ENCODE measurements around the gene RC3H2.
A peak's percentile ranks its signal among the peaks of the same experiment; 100 is the strongest.

Gene RC3H2, protein sequence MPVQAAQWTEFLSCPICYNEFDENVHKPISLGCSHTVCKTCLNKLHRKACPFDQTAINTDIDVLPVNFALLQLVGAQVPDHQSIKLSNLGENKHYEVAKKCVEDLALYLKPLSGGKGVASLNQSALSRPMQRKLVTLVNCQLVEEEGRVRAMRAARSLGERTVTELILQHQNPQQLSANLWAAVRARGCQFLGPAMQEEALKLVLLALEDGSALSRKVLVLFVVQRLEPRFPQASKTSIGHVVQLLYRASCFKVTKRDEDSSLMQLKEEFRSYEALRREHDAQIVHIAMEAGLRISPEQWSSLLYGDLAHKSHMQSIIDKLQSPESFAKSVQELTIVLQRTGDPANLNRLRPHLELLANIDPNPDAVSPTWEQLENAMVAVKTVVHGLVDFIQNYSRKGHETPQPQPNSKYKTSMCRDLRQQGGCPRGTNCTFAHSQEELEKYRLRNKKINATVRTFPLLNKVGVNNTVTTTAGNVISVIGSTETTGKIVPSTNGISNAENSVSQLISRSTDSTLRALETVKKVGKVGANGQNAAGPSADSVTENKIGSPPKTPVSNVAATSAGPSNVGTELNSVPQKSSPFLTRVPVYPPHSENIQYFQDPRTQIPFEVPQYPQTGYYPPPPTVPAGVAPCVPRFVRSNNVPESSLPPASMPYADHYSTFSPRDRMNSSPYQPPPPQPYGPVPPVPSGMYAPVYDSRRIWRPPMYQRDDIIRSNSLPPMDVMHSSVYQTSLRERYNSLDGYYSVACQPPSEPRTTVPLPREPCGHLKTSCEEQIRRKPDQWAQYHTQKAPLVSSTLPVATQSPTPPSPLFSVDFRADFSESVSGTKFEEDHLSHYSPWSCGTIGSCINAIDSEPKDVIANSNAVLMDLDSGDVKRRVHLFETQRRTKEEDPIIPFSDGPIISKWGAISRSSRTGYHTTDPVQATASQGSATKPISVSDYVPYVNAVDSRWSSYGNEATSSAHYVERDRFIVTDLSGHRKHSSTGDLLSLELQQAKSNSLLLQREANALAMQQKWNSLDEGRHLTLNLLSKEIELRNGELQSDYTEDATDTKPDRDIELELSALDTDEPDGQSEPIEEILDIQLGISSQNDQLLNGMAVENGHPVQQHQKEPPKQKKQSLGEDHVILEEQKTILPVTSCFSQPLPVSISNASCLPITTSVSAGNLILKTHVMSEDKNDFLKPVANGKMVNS

DNA sequence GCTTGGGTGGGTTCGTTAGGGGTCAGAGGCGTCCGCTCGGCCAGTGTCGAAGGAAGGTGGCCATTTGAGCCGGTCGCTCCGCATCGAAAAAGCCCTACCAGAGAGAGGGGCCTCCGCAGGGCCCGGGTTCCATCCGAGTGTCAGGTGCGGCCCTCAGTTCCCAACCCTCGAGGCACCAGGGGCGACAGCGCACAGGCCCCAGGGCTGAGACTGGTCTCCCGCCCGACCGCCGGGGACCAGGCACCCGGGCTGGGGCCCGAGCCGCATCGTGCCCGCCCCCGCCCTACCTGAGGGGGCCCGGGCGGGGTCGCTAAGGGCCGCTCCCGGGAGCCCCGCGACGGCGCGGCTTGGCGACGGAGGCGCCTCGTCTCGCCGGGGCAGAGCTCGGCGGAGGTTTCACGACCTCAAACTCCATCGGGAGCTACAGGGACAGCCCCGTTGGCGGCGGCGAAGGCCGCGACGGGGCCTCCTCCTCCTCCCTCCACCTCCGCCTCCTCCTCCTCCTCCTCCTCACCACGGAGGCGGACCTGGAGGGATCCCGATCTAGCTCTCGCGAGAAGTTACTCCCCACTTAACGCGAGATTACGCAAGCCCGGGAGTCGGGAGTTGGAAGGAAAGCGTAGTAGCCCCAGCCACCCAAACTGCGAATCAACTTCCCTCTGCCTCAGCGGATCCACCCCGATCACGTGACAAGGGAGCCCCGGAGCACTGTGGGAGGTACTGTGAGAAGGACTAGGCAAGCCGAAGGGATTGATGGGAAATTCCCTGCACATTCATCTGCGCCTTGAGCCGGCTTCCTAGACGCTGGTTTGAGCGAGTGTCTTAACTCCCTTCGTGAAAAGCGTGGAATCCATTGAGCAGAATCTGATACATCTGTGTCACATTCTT, at the start of gene RC3H2:
RC3H2 (minus strand) TSS at position 537 of the 888 bp plus-strand sequence. CDS start 7,850 bp downstream, outside the sequence.
- peak; percentile 94 for DNase-seq

DNA sequence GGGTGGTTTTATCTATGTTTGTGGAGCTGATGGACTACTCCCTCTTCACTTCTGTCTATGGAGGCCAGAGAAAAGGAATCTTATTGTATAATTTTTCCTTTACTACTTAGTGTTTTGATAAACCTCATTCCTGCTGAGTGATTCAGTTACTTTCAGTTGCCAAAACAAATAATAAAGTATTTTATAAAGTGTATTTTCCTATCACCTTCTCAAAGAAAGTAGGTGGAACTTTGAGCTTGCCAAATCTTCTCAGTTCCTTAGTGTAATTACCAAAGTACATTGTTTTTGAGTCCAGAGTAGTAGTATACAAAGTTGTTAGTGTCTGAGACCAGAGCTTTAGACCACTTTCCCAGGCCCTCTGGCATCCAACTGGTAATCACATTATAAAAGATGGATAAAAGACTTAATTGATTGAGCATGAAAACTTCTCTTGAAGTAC, 49.1 kb upstream of the RC3H2 start:
- DNase-seq, result no peak

DNA sequence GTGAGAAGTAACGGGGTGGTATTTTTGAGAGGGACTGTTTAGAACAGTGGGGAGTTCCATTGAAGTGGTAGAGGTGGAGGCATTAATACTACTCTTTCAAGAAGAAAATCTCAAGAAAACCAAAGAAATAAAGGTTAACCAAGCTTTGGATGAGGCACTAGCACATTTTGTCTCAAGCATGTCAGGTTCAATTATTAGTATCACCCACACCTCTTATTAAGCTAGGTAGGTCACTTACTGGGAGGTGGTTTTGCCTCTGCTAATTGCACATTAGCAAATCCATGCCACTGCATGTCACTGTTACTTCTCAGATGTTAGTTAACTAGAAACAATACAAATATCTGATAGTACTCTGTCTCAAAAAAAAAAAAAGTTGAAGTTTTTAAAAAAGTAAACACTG, 45.9 kb upstream of the RC3H2 start:
- DNase-seq, result no peak

DNA sequence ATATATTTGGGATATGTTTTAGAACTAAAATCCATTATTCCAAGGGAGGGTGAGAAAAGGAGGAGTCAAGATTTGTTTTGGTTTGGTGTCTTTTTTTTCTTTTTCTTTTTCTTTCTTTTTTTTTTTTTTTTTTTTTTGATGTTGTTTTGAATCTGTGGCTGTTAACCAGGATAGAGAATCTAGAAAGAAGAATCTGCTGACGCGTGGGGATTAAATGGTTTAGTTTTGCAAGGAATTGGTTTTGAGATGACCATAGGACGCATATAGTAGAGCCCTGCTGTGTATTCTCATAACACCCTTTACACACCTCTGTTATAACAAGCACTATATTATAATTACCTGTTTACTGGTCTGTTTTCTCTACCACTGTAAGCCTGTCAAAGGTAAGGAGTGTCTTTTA, 45.1 kb upstream of the RC3H2 start:
- no peak for DNase-seq

DNA sequence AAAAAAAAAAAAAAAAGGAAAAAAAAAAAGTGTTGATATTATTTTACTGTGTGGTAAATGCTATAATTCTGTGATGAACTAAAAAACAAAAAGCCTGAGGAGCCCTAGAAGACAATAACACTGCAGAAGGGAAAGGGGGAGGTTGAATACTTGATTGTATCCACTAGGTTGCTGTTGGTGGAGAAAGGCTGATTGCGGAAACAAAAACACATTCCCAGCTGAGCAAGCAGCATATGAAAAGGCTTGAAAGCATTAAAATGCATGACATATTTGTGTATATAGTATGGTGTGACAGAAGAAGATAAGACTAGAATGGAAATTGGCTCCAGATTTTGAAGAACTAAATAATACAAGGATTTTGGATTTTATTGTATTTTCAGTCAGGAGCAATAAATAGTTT, 44.5 kb upstream of the RC3H2 start:
- no peak for DNase-seq

DNA sequence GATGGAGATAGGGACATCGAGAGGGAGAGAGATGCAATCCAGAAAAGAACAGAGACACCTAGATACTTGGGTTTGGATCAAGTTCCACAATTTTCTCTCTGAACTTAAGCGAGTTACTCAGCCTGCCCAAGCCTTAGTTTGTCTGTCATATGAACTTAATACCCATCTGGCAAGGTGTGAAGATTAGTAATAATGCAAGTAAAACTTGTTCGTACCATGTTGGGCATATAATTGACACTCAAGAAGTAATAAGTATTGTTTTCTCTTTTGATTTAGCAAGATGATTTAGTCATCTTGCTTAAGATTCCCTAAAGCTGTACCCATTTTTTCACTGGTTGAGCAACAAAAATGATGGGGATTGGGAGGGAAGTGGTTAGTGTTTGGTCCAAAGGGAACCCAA, 43.2 kb upstream of the RC3H2 start:
- DNase-seq, result no peak

DNA sequence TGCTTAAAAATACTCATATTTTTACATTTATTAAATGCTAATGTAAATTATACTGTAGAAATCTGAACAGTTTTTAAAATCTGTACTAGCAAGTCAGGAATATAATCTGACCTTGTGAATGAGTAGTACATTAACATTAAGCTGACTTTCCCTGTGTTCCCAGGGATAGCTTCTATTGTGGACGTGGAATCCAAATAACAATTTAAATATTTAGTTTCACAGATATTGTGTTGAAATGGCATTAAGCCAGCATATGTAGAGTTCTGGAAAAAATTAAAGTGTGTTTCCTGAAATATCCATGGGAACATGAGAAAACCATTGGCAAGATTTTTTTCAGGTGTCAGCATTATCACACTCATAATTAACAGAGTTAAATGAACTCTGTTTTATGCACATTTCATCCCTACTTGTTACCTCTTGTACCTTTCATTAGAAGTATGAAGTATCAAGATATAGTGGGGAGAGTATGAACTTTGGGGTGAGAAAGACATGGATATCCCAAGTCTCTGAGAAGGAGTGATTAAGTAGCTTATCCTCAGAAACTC, 41.4 kb upstream of the RC3H2 start:
- DNase-seq, result no peak

DNA sequence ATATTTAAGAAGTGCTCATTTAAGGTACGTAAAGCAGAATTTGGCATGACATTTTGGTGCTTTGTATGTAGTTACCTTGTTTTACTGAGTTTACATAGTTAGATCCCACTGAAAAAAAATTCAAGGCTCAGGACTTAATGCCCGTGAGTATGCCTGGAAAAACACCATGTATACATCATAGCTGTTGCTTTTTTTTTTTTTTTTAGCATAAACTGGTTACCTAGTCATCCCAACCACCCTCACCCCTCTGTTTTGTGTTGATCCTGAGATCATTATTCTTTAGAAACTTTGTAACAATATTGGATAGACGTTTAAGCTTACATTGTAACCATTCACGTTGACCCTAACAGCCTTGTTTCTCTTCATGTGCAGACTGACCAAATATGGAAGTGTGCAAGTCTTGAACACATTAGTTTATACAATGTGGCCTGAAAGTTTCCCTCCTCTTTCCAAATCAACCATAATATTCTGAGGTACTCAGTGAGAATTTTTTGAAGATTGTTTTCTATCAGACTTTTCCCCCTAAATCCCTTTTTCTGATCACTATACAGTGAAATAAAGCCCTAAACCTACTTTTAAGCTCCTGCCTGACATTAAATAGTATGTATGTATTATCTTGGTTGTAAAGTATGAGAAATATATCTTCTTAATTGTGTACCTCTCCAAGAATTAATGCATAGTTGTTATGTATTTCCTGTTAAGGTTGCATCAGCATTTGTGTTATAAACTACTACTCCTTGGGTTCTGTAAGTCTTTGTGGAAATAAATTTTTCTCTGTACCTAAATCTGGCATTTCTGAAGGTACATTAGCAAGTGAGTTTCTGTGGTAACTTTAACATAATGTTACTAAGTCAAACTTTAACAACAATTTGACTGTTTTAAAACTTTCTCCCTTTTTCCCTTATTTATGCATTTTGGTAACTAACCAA, 40.1 kb upstream of the RC3H2 start:
- no peak for DNase-seq

DNA sequence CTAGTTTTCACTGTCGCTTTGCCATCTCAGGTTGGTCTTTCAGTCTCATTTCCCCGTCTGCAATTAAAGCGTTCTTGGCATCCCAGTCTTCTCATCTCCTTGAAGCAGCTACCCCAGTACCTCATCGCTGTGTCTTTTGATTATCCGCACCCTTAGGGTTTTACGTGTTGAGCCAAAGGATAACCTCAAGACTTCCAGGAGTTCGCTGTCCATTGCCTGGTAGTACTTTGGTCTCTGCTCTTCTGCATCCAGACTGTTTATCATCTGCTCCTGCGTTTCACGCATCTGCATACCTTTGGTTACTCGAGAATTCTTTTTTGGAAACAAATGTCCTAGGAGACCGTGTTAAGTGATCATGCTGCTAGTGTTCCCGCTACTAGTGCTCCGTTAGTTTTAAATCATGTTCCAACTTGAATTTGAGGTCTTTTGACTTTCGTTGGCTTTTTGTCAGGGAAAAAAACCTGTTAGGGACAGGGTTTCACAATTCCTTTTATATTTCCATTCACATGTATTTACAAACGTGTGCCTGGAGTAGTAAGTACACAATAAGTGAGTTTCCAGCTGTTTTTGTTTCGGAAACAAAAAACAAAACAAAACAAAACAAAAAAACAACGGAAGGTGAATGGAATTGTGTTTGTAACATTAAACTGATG, 36.5 kb upstream of the RC3H2 start:
- DNase-seq, result no peak

DNA sequence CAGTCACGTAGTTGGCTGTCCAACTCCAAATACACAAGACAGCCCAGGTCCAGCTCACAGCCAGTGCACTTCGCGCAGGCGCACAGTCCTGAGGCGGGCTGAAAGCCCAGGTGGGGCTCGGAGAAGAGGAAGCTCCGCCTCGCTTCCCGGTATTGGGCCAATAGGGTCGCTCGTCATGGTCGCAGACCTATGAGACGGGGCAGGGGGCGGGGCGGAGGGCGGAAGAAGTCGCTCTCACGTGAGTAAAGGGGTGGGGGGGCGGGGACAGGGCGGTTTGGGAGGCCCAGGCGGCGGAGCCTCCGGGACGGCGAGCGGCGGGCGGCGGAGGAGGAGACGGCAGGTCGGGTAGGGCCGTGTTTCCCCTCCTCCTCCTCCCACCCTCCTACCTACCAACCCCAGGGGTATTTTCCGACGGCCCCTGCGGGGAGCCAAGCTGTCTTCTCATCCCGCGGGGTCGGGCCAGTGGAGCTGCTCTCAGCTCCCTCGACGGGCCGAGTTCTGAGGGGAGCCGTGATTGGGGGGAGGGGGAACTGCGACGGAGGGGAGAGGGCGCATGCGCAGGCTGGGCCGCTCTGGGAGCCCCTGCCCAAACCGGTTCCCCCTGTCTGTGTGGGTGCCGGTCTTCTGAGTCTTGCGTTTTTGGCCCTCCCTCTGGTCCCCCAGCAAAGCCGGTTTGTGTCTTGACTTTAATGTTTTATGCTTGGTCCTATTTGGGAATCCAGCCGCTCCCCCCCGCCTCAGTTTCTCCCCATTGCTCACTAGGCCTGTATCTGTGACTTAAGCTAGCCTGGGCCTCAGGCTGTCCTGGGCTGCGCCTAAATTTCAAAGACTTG, 35.8 kb upstream of the RC3H2 start, which contains the start of gene RABGAP1:
RABGAP1 (plus strand) TSS at position 272 of the 833 bp plus-strand sequence. CDS start 16,040 bp downstream, outside the sequence.
- peak; percentile 99 for DNase-seq

DNA sequence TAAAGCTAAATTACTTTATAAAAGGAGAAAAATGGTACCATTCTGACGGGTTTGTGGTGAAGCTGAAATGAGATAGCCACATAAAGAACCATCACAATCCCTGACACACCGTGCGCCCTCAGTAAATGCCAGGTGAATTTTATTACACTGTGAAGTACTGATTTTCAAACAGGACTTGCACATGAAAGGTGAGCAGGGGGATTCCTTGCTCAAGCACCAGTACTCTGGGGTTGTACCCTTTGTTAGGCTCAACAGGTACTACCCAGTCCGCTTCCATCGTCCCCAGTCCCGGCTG, 35.2 kb upstream of the RC3H2 start:
- DNase-seq, result no peak

DNA sequence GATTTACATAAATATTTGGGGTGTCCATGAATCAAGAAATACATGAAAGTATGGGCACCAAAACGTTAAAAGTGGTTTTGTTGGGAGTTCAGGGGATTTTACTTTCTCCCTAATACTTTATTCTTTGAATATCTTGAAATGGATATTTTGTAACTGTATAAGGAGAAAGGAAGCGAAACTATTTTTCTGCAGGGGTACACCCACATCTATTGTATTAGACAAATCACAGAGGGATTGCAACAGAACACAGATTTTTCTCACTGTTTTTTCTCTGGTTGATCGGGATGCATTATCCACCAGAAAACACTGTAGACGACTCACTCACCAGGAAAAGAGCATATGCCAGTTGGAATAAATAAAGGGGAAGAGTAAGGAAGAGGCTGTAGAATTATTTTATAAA, 34.4 kb upstream of the RC3H2 start:
- no peak for DNase-seq

DNA sequence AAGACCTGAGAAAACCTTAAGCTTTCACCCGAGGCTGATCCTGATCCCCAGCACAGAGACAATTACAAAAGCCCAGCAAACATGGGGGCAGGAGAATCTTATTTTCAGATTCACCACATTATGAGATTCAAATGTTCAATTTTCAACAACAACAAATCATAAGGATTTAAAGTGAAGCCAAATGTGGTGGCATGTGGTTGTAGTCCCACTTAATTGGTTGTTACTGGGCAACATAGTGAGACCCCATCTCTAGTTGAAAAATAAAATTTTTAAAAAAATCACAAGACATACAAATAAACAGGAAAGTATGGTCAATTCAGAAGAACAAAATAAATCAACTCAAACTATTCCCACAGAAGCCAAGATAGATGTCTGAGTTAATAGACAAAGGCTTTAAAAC, 31.7 kb upstream of the RC3H2 start:
- DNase-seq, result no peak

DNA sequence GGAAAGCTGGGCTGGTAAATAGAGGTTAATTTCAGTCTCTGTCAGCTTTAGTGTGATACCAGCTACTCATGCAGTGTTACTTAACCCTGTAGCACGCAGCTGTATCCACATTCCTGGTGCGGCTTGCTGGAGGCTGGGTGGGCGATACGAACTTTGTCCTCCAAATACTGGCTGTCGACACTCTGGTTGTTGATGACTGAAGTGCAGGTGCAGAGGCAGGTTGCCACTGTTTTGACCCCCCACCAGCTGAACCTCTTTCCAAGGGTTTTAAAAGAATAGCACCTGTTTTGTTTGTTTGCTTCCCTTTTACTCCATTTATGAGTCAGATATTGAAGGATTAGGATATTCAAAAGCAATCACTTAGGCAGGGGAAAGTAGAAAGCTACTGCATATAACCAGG, 31.3 kb upstream of the RC3H2 start:
- DNase-seq, result no peak

DNA sequence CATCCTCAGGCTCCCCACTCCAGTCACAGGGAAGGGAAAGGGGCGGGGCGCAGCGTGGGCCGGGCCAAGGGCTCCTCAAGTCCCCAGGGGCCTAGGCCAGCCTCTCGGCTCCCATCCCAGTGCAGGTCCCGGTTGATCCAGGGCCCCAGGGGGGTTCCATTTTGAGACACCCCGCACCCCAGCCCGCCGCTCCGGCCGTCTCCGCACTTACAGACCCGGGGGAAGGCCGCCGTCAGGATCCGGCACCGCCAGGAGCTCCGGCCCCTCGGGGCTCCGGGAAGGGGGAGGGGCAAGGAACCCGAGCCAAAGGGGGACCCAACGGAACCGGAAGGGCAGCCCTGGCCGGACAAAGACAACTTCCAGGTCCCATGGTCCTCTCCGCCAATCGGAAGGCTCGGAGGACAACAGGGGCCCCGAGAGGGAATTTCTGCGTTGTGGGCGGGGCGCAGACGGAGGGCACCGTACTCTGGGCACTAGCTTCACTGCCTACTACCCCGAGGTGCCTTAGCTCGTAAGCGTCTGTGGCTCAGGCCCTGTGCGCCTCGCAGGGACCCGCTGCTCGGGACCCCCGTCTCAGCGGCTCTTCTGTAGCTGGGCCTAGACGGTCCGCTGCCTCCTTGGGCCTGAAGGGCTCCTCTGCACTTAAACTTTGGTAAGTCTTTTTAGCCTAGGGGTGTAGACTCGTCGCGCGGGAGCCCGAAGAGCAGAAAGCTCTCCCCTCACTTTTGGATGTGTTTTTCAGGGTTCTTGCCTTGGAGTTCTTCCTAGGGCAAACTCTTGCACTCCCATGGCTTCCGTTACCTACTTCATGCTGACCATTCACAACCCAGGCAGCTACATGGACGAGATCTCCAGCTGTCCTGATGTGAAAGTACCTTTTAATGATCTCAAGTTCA, 26.3 kb upstream of the RC3H2 start, which contains the start of gene ZBTB26:
ZBTB26 (minus strand) TSS at position 287 of the 896 bp plus-strand sequence. CDS start 11,578 bp downstream, outside the sequence.
- peak; percentile 88 for DNase-seq

DNA sequence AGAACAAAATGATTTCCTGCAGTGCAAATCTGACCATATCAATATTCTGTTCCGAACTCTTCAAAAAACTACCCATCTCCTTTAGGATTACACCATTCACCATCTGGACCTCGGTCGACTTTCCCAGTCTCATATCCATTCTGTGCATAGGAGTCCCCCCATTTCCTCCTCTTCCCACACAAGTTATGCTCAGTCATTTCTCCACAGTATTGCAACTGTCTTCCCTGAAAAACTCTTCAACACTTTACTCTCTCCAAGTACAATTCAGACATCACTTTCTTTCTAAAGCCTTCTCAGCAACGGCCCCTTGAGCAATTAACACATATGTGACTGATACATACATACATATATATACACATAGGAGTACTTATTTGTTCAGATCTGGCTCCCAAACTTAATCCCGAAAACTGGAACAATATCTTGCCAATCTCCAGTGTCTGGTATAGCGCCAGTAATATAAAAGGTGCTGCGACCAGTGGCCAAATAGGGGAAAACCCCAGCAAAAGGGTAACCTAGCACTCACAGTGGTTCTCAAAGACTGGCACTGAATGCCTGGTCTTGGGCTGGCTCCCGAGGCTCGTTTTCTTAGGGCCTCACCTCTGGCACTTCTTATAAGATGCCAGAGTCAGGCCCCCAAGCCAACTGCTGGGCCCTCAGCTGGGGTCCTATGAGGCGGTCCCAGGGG, 25.5 kb upstream of the RC3H2 start:
- DNase-seq, result no peak

DNA sequence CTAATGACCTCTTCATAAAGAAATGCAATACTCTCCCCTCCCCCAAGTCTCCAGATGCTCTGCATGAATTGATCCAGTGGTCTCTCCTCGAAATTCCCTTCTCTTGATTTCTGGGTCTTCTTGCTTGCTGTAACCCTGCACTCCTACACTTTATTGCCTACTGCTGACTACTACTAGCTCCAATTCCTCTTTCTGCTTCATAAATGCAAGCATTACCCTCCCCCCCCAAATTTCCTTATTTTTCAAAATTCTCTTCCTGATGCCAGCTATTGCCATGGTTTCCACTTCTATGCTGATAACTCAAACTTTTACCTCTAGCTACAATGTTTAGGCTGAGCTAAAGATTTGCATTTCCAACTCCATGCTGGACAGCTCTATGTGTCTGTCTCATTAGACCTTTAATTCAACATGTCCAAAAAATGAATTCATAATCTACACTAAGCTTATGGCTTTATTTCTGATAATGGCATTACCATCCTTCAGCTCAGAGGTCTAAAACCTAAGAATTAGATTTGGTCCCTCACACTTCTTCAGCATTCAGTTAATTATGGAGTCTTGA, 24.7 kb upstream of the RC3H2 start:
- DNase-seq, result no peak
